ENCODE measurements around the gene ZBTB46.
A peak's percentile ranks its signal among the peaks of the same experiment; 100 is the strongest.

The ZBTB46 gene

GRCh38 chr20:63775096-63775978, 55.7 kb downstream of the ZBTB46 start:
- H3K27ac ChIP-seq (ENCODE audit: low read length) = no peak overlapping the region
- H3K36me3 ChIP-seq (ENCODE audit: control insufficient read depth, insufficient read depth, low read length) = peaks cover 3% of the 10 kb centered on the region; the same call in 1 of the 2 replicates
- H3K4me3 ChIP-seq (ENCODE audit: low read length) = peak overlapping the region; percentile 25; the same call in 1 of the 2 replicates
- peaks cover 1% of the 10 kb centered on the region; the same call in 1 of the 2 replicates for H3K4me1 ChIP-seq (ENCODE audit: control insufficient read depth, insufficient read depth, low read length)
- H3K27me3 ChIP-seq (ENCODE audit: control insufficient read depth, insufficient read depth, low read length) = no peaks in the 10 kb centered on the region
- no CpG with 5 or more reads among the region's 67 CpGs for WGBS (ENCODE audit: insufficient coverage, insufficient read length)
- DNase-seq (ENCODE audit: low read depth, low spot score) = no peak
- no peaks in the 10 kb centered on the region for H3K9me3 ChIP-seq (ENCODE audit: control insufficient read depth, insufficient read depth, low read length)

- Histone ChIP-seq H3K9me3 (ENCODE audit: control insufficient read depth, insufficient read depth, low read length) (no peaks in the 10 kb centered on the region), H3K36me3 (ENCODE audit: control insufficient read depth, insufficient read depth, low read length) (peaks cover 4% of the 10 kb centered on the region; the same call in 1 of the 2 replicates), H3K4me1 (ENCODE audit: control insufficient read depth, insufficient read depth, low read length) (peaks cover 1% of the 10 kb centered on the region; the same call in 1 of the 2 replicates), H3K27me3 (ENCODE audit: control insufficient read depth, insufficient read depth, low read length) (no peaks in the 10 kb centered on the region), H3K27ac (ENCODE audit: low read length) (no peak overlapping the region), H3K4me3 (ENCODE audit: low read length) (no peak overlapping the region)
- no peak for DNase-seq (ENCODE audit: low read depth, low spot score)
- no CpG with 5 or more reads among the region's 15 CpGs for WGBS (ENCODE audit: insufficient coverage, insufficient read length)
Observed at GRCh38 chr20:63774306-63774705, 56.8 kb downstream of the ZBTB46 start.

- Histone ChIP-seq H3K9me3 (ENCODE audit: control insufficient read depth, insufficient read depth, low read length) (no peaks in the 10 kb centered on the region), H3K4me1 (ENCODE audit: control insufficient read depth, insufficient read depth, low read length) (peaks cover 1% of the 10 kb centered on the region; the same call in 1 of the 2 replicates), H3K27ac (ENCODE audit: low read length) (no peak overlapping the region), H3K36me3 (ENCODE audit: control insufficient read depth, insufficient read depth, low read length) (peaks cover 8% of the 10 kb centered on the region; the same call in 1 of the 2 replicates), H3K27me3 (ENCODE audit: control insufficient read depth, insufficient read depth, low read length) (no peaks in the 10 kb centered on the region), H3K4me3 (ENCODE audit: low read length) (no peak overlapping the region)
- no peak for DNase-seq (ENCODE audit: low read depth, low spot score)
- no CpG with 5 or more reads among the region's 33 CpGs for WGBS (ENCODE audit: insufficient coverage, insufficient read length)
Observed at GRCh38 chr20:63773571-63774241, 57.4 kb downstream of the ZBTB46 start.

GRCh38 chr20:63772781-63773518, 58.1 kb downstream of the ZBTB46 start:
- no peak overlapping the region for H3K27ac ChIP-seq (ENCODE audit: low read length)
- peaks cover 8% of the 10 kb centered on the region; the same call in 1 of the 2 replicates for H3K36me3 ChIP-seq (ENCODE audit: control insufficient read depth, insufficient read depth, low read length)
- no peaks in the 10 kb centered on the region for H3K9me3 ChIP-seq (ENCODE audit: control insufficient read depth, insufficient read depth, low read length)
- DNase-seq (ENCODE audit: low read depth, low spot score) = no peak
- no peaks in the 10 kb centered on the region for H3K27me3 ChIP-seq (ENCODE audit: control insufficient read depth, insufficient read depth, low read length)
- peaks cover 1% of the 10 kb centered on the region; the same call in 1 of the 2 replicates for H3K4me1 ChIP-seq (ENCODE audit: control insufficient read depth, insufficient read depth, low read length)
- no peak overlapping the region for H3K4me3 ChIP-seq (ENCODE audit: low read length)
- no CpG with 5 or more reads among the region's 20 CpGs for WGBS (ENCODE audit: insufficient coverage, insufficient read length)

GRCh38 chr20:63771046-63771707, 59.9 kb downstream of the ZBTB46 start:
- Histone ChIP-seq H3K4me3 (ENCODE audit: low read length) (no peak overlapping the region), H3K36me3 (ENCODE audit: control insufficient read depth, insufficient read depth, low read length) (peaks cover 11% of the 10 kb centered on the region; the same call in 1 of the 2 replicates), H3K27me3 (ENCODE audit: control insufficient read depth, insufficient read depth, low read length) (no peaks in the 10 kb centered on the region), H3K4me1 (ENCODE audit: control insufficient read depth, insufficient read depth, low read length) (peaks cover 1% of the 10 kb centered on the region; the same call in 1 of the 2 replicates), H3K27ac (ENCODE audit: low read length) (no peak overlapping the region), H3K9me3 (ENCODE audit: control insufficient read depth, insufficient read depth, low read length) (no peaks in the 10 kb centered on the region)
- no peak for DNase-seq (ENCODE audit: low read depth, low spot score)
- WGBS (ENCODE audit: insufficient coverage, insufficient read length) = no CpG with 5 or more reads among the region's 52 CpGs

- H3K4me3 ChIP-seq (ENCODE audit: low read length) = no peak overlapping the region
- DNase-seq (ENCODE audit: low read depth, low spot score) = no peak
- no peaks in the 10 kb centered on the region for H3K9me3 ChIP-seq (ENCODE audit: control insufficient read depth, insufficient read depth, low read length)
- WGBS (ENCODE audit: insufficient coverage, insufficient read length) = no CpG with 5 or more reads among the region's 31 CpGs
- no peaks in the 10 kb centered on the region; the same call in 1 of the 2 replicates for H3K4me1 ChIP-seq (ENCODE audit: control insufficient read depth, insufficient read depth, low read length)
- no peaks in the 10 kb centered on the region for H3K27me3 ChIP-seq (ENCODE audit: control insufficient read depth, insufficient read depth, low read length)
- H3K36me3 ChIP-seq (ENCODE audit: control insufficient read depth, insufficient read depth, low read length) = peaks cover 11% of the 10 kb centered on the region; the same call in 1 of the 2 replicates
- H3K27ac ChIP-seq (ENCODE audit: low read length) = no peak overlapping the region
Observed at GRCh38 chr20:63769891-63770474, 61.1 kb downstream of the ZBTB46 start.

- no peaks in the 10 kb centered on the region for H3K9me3 ChIP-seq (ENCODE audit: control insufficient read depth, insufficient read depth, low read length)
- DNase-seq (ENCODE audit: low read depth, low spot score) = no peak
- no peak overlapping the region for H3K4me3 ChIP-seq (ENCODE audit: low read length)
- H3K27ac ChIP-seq (ENCODE audit: low read length) = no peak overlapping the region
- WGBS (ENCODE audit: insufficient coverage, insufficient read length) = no CpG with 5 or more reads among the region's 26 CpGs
- peaks cover 11% of the 10 kb centered on the region; the same call in 1 of the 2 replicates for H3K36me3 ChIP-seq (ENCODE audit: control insufficient read depth, insufficient read depth, low read length)
- no peaks in the 10 kb centered on the region for H3K4me1 ChIP-seq (ENCODE audit: control insufficient read depth, insufficient read depth, low read length)
- no peaks in the 10 kb centered on the region for H3K27me3 ChIP-seq (ENCODE audit: control insufficient read depth, insufficient read depth, low read length)
Observed at GRCh38 chr20:63768591-63769515, 62.2 kb downstream of the ZBTB46 start.

GRCh38 chr20:63767886-63768285, 63.2 kb downstream of the ZBTB46 start:
- Histone ChIP-seq H3K4me3 (ENCODE audit: low read length) (no peak overlapping the region), H3K36me3 (ENCODE audit: control insufficient read depth, insufficient read depth, low read length) (peaks cover 9% of the 10 kb centered on the region; the same call in 1 of the 2 replicates), H3K9me3 (ENCODE audit: control insufficient read depth, insufficient read depth, low read length) (no peaks in the 10 kb centered on the region), H3K27me3 (ENCODE audit: control insufficient read depth, insufficient read depth, low read length) (no peaks in the 10 kb centered on the region), H3K4me1 (ENCODE audit: control insufficient read depth, insufficient read depth, low read length) (no peaks in the 10 kb centered on the region), H3K27ac (ENCODE audit: low read length) (no peak overlapping the region)
- DNase-seq (ENCODE audit: low read depth, low spot score) = no peak
- WGBS (ENCODE audit: insufficient coverage, insufficient read length) = no CpG with 5 or more reads among the region's 7 CpGs

GRCh38 chr20:63767456-63767855, 63.6 kb downstream of the ZBTB46 start:
- no peak overlapping the region for H3K27ac ChIP-seq (ENCODE audit: low read length)
- H3K4me3 ChIP-seq (ENCODE audit: low read length) = no peak overlapping the region
- no peaks in the 10 kb centered on the region for H3K27me3 ChIP-seq (ENCODE audit: control insufficient read depth, insufficient read depth, low read length)
- DNase-seq (ENCODE audit: low read depth, low spot score) = no peak
- no CpG with 5 or more reads among the region's 18 CpGs for WGBS (ENCODE audit: insufficient coverage, insufficient read length)
- peaks cover 8% of the 10 kb centered on the region; the same call in 1 of the 2 replicates for H3K36me3 ChIP-seq (ENCODE audit: control insufficient read depth, insufficient read depth, low read length)
- H3K4me1 ChIP-seq (ENCODE audit: control insufficient read depth, insufficient read depth, low read length) = no peaks in the 10 kb centered on the region
- no peaks in the 10 kb centered on the region for H3K9me3 ChIP-seq (ENCODE audit: control insufficient read depth, insufficient read depth, low read length)
